Bronchial epithelial cell (primary cell): Measurements from ENCODE around the gene SPATA24. TPM values are rescaled to one million over a fixed set of nuclear protein-coding genes. Genes with fewer than 3 reads are reported as not detected.

Source experiments
- DNase-seq: peaks from one replicate; pipeline ENCODE4 v3.0.0-alpha.2; 2010; ENCODE audit warnings: low read depth
- FAIRE-seq: peaks from 2 replicates; lab custom pipeline; 2011; peaks lifted over from hg19 to GRCh38; lab: Jason Lieb, UNC
- H3K27me3 ChIP-seq: 2 replicates; pipeline ENCODE4 v1.5.1; 2011; ENCODE audit warnings: low read length; ENCODE audit not compliant: control insufficient read depth, insufficient read depth
- H3K36me3 ChIP-seq: 2 replicates; pipeline ENCODE4 v1.5.1; 2011; ENCODE audit warnings: low read length; ENCODE audit not compliant: control insufficient read depth, insufficient read depth
- H3K4me3 ChIP-seq: 2 replicates; pipeline ENCODE4 v1.5.1; 2011; ENCODE audit warnings: mild to moderate bottlenecking, low read depth, low read length, control low read depth
- total RNA-seq: library from RNA; depleted of rRNA; stranded (reverse); fragments of >200 nt; gene quantifications from 2 replicates; pipeline ENCODE4 v1.2.1, GENCODE V29; 2014
- TF ChIP-seq, protein P1 (sequence below): IDR thresholded peaks from 2 replicates; pipeline ENCODE4 v1.5.1; 2011; ENCODE audit warnings: mild to moderate bottlenecking, moderate library complexity, low read length, control low read depth, inconsistent platforms; ENCODE audit not compliant: insufficient read depth, severe bottlenecking

SPATA24 gene
- total RNA-seq, 1 donor from 2014 or later = 6.1 TPM

DNA sequence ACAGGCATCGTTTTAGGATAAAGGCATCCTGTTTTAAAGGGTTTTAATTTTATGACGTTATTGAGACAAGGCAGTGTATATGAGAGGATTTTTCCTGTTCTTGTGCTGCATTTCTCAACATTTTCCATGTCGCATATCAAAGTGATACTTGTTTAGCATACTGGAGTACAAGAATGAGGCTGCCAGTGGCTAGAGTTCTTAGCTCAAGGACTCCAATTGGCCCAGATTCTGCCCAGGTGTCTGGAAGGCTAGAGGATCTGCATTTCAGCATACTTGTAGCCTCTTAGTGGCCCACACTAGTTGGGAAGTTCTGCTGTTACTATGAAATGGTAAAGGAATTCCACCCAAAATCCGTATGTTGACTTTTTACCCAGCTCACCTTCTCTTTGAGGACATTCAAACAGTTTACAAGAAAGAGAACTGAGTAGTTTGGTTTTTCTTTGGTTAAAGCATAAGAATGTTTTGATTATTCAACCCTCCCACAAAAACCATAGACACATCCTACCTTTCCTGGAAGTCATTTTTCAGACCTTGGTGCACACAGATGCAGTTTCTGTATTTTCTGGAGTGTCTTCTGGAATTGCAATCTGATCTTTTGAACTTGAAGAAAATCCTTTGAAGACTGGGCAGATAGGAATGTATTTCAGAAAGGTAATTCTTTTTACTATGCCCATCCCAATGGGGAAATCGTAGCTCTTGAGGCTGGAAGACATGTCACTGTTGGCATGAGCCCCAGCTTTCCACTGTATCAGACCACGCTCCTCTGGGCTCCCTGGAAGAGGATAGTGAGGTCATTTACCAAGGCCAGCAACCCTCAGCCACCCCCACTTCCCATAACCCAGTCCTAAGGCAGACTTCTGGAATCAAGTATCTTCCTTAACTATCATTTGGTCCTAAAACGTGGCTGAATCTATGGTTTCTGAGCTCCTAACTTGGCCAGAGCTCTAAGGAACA is 32.1 kb downstream of the SPATA24 start:
- FAIRE-seq (no peak), DNase-seq (no peak)
- peaks cover 4% of the 10 kb centered on the region for H3K36me3 ChIP-seq
- TF ChIP-seq, protein P1, sequence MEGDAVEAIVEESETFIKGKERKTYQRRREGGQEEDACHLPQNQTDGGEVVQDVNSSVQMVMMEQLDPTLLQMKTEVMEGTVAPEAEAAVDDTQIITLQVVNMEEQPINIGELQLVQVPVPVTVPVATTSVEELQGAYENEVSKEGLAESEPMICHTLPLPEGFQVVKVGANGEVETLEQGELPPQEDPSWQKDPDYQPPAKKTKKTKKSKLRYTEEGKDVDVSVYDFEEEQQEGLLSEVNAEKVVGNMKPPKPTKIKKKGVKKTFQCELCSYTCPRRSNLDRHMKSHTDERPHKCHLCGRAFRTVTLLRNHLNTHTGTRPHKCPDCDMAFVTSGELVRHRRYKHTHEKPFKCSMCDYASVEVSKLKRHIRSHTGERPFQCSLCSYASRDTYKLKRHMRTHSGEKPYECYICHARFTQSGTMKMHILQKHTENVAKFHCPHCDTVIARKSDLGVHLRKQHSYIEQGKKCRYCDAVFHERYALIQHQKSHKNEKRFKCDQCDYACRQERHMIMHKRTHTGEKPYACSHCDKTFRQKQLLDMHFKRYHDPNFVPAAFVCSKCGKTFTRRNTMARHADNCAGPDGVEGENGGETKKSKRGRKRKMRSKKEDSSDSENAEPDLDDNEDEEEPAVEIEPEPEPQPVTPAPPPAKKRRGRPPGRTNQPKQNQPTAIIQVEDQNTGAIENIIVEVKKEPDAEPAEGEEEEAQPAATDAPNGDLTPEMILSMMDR = no peak
- H3K4me3 ChIP-seq = no peak overlapping the region
- H3K27me3 ChIP-seq = no peaks in the 10 kb centered on the region

GRCh38 chr5:139369181-139369580 is 34.7 kb downstream of the SPATA24 start:
- TF ChIP-seq, protein P1 = no peak
- peaks cover 6% of the 10 kb centered on the region for H3K36me3 ChIP-seq
- no peaks in the 10 kb centered on the region for H3K27me3 ChIP-seq
- FAIRE-seq (no peak), DNase-seq (no peak)
- no peak overlapping the region for H3K4me3 ChIP-seq

- H3K36me3 ChIP-seq = peaks cover 11% of the 10 kb centered on the region
- no peaks in the 10 kb centered on the region for H3K27me3 ChIP-seq
- FAIRE-seq (no peak), DNase-seq (no peak)
- no peak overlapping the region for H3K4me3 ChIP-seq
- TF ChIP-seq, protein P1 = no peak
Observed at GRCh38 chr5:139368613-139369012, 35.3 kb downstream of the SPATA24 start.

- no peak for DNase-seq
- no peak for FAIRE-seq
- TF ChIP-seq, protein P1 = no peak
- Histone ChIP-seq H3K4me3 (no peak overlapping the region), H3K27me3 (no peaks in the 10 kb centered on the region), H3K36me3 (peaks cover 13% of the 10 kb centered on the region)
Observed at GRCh38 chr5:139364466-139364865, 39.4 kb downstream of the SPATA24 start.

DNA sequence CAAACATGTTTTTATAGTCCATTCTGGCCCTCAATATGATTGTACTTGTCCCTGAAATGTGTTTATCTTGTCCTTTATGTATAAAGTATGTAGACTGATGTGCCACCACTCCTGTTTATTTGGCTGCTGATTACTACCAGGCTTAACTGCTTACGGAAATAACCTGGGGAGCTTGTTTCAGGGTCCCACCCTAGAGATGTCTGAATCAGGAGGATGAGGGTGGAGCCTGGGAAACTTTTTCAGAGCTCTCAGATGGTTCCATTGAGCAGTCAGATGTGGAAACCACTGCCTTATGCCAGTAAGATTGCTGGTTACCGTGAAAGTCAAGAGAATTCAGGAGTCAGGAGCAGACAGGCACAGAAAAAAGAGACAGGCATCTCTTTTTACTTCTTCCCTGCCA is 40.0 kb downstream of the SPATA24 start:
- DNase-seq (no peak), FAIRE-seq (no peak)
- TF ChIP-seq, protein P1 = no peak
- Histone ChIP-seq H3K36me3 (peaks cover 13% of the 10 kb centered on the region), H3K4me3 (no peak overlapping the region), H3K27me3 (no peaks in the 10 kb centered on the region)
